Measurements from ENCODE around the gene OSBPL3.

The OSBPL3 gene

GRCh38 chr7:24788075-24788474, 191.9 kb downstream of the OSBPL3 start:
- no peak for TF ChIP-seq POLR2A (IDR thresholded peaks at IDR 0.05; ENCODE audit: extremely low read depth, insufficient read length)
- TF ChIP-seq CTCF (IDR thresholded peaks at IDR 0.05; ENCODE audit: low read depth, low read length), result peak; percentile 63
- TF ChIP-seq MAX (IDR thresholded peaks at IDR 0.05; ENCODE audit: low read depth, low read length), result no peak
- DNase-seq (ENCODE audit: low read depth), result no peak
- H3K4me3 ChIP-seq (ENCODE audit: low read depth, low read length), result no peak overlapping the region

GRCh38 chr7:24786941-24787340, 193.0 kb downstream of the OSBPL3 start:
- TF ChIP-seq CTCF (IDR thresholded peaks at IDR 0.05; ENCODE audit: low read depth, low read length) (no peak), POLR2A (IDR thresholded peaks at IDR 0.05; ENCODE audit: extremely low read depth, insufficient read length) (no peak), MAX (IDR thresholded peaks at IDR 0.05; ENCODE audit: low read depth, low read length) (peak; percentile 88), MYC (IDR thresholded peaks at IDR 0.05; ENCODE audit: low read depth, low read length) (peak; percentile 88)
- peak; percentile 93 for DNase-seq (ENCODE audit: low read depth)
- H3K4me3 ChIP-seq (ENCODE audit: low read depth, low read length), result no peak overlapping the region

- no peak overlapping the region for H3K4me3 ChIP-seq (ENCODE audit: low read depth, low read length)
- DNase-seq (ENCODE audit: low read depth), result peak; percentile 63
- TF ChIP-seq CTCF (IDR thresholded peaks at IDR 0.05; ENCODE audit: low read depth, low read length), result no peak
- TF ChIP-seq POLR2A (IDR thresholded peaks at IDR 0.05; ENCODE audit: extremely low read depth, insufficient read length), result no peak
- no peak for TF ChIP-seq MAX (IDR thresholded peaks at IDR 0.05; ENCODE audit: low read depth, low read length)
- TF ChIP-seq MYC (IDR thresholded peaks at IDR 0.05; ENCODE audit: low read depth, low read length), result no peak
These were observed 193.7 kb downstream of the OSBPL3 start for GRCh38 chr7:24786306-24786705.

- TF ChIP-seq MYC (IDR thresholded peaks at IDR 0.05; ENCODE audit: low read depth, low read length) (no peak), POLR2A (IDR thresholded peaks at IDR 0.05; ENCODE audit: extremely low read depth, insufficient read length) (no peak), CTCF (IDR thresholded peaks at IDR 0.05; ENCODE audit: low read depth, low read length) (no peak), MAX (IDR thresholded peaks at IDR 0.05; ENCODE audit: low read depth, low read length) (no peak)
- no peak overlapping the region for H3K4me3 ChIP-seq (ENCODE audit: low read depth, low read length)
- DNase-seq (ENCODE audit: low read depth), result no peak
These were observed 195.7 kb downstream of the OSBPL3 start for GRCh38 chr7:24784277-24784676.

GRCh38 chr7:24783698-24784097, 196.3 kb downstream of the OSBPL3 start:
- no peak for TF ChIP-seq POLR2A (IDR thresholded peaks at IDR 0.05; ENCODE audit: extremely low read depth, insufficient read length)
- DNase-seq (ENCODE audit: low read depth), result no peak
- H3K4me3 ChIP-seq (ENCODE audit: low read depth, low read length), result no peak overlapping the region

GRCh38 chr7:24781106-24781505, 198.9 kb downstream of the OSBPL3 start:
- no peak overlapping the region for H3K4me3 ChIP-seq (ENCODE audit: low read depth, low read length)
- DNase-seq (ENCODE audit: low read depth), result peak; percentile 47
- TF ChIP-seq POLR2A (IDR thresholded peaks at IDR 0.05; ENCODE audit: extremely low read depth, insufficient read length), result no peak
- TF ChIP-seq CTCF (IDR thresholded peaks at IDR 0.05; ENCODE audit: low read depth, low read length), result no peak
- TF ChIP-seq MYC (IDR thresholded peaks at IDR 0.05; ENCODE audit: low read depth, low read length), result 0 out of 2 replicates have a peak, but pooled peaks have one; percentile 20
- peak; percentile 54 for TF ChIP-seq MAX (IDR thresholded peaks at IDR 0.05; ENCODE audit: low read depth, low read length)
